ENCODE measurements around the gene KIF12. TPM values are rescaled to one million over a fixed set of nuclear protein-coding genes. Genes with fewer than 3 reads are reported as not detected.

KIF12 gene
- polyA plus RNA-seq, 4 donors = 14.3 to 151 (median 105) TPM

DNA sequence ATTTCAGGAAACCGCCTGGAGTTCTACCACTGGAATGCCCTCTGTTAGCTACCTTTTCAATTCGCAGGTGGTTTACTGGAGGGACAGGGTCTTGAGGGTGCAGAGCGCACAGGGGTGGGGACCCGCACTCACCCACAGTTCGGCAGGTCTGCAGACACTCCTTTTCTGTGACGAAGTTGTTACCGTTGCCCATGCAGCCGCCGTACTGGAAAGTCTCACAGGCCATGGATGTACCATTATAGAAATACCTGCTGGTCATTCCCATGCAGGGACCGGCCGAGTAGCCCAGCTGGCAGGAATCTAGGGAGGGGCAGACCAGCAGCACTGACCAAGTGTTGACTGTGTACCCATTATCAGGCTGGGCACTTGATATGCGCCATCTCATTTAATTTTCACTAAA lies 37.8 kb downstream of the KIF12 start:
- WGBS, 3 donors = 96 to 98% (median 97%) methylated on average over 12 of the region's 12 CpGs
- FAIRE-seq (no peak), DNase-seq (no peak)
- H3K27ac ChIP-seq (ENCODE audit: low read depth in 1 of 3, low read length in 2 of 3) = no peak overlapping the region
- H3K27me3 ChIP-seq (ENCODE audit: control insufficient read depth in 3 of 3, insufficient read depth in 3 of 3, low read length in 3 of 3) = no peaks in the 10 kb centered on the region
- peaks cover 0 to 14% (median 0%) of the 10 kb centered on the region in 3 donors for H3K4me1 ChIP-seq (ENCODE audit: control insufficient read depth in 3 of 3, insufficient read depth in 2 of 3, low read depth in 1 of 3, low read length in 2 of 3)
- peaks cover 0 to 15% (median 0%) of the 10 kb centered on the region in 3 donors for H3K36me3 ChIP-seq (ENCODE audit: control insufficient read depth in 3 of 3, insufficient read depth in 2 of 3, low read depth in 1 of 3, low read length in 3 of 3)
- H3K9me3 ChIP-seq (ENCODE audit: control insufficient read depth in 2 of 2, insufficient read depth in 1 of 2, low read depth in 1 of 2, low read length in 1 of 2) = no peaks in the 10 kb centered on the region
- no peak overlapping the region for H3K4me3 ChIP-seq (ENCODE audit: low read depth in 1 of 3, low read length in 3 of 3)

DNA sequence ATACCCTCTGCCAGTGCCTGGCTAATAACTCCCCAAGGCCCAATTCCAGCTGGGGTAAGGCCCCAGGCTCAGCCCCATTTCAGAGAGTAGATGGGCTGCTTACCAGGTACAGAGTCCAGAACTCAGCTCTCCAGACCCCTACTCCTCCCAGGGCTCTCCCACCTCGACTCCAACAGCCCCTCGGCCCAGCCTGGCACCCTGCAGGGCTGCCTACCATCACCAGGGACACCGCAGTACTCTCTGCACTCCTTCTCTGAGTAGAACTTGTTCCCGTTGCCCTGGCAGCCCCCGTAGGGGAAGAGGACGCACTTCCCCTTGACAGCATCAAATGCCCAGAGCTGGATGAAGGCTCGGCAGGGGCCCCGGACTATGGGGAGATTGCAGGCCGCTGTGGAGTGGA lies 38.4 kb downstream of the KIF12 start:
- Histone ChIP-seq H3K36me3 (ENCODE audit: control insufficient read depth in 3 of 3, insufficient read depth in 2 of 3, low read depth in 1 of 3, low read length in 3 of 3) (peaks cover 0 to 15% (median 0%) of the 10 kb centered on the region in 3 donors), H3K4me1 (ENCODE audit: control insufficient read depth in 3 of 3, insufficient read depth in 2 of 3, low read depth in 1 of 3, low read length in 2 of 3) (peaks cover 0 to 14% (median 0%) of the 10 kb centered on the region in 3 donors), H3K27ac (ENCODE audit: low read depth in 1 of 3, low read length in 2 of 3) (no peak overlapping the region), H3K9me3 (ENCODE audit: control insufficient read depth in 2 of 2, insufficient read depth in 1 of 2, low read depth in 1 of 2, low read length in 1 of 2) (no peaks in the 10 kb centered on the region), H3K4me3 (ENCODE audit: low read depth in 1 of 3, low read length in 3 of 3) (no peak overlapping the region), H3K27me3 (ENCODE audit: control insufficient read depth in 3 of 3, insufficient read depth in 3 of 3, low read length in 3 of 3) (no peaks in the 10 kb centered on the region)
- WGBS, 3 donors = 73 to 85% (median 74%) methylated on average over 9 of the region's 9 CpGs
- FAIRE-seq (no peak), DNase-seq (no peak)

GRCh38 chr9:114060070-114060469 lies 39.0 kb downstream of the KIF12 start:
- H3K27ac ChIP-seq (ENCODE audit: low read depth in 1 of 3, low read length in 2 of 3) = no peak overlapping the region
- peaks cover 0 to 14% (median 0%) of the 10 kb centered on the region in 3 donors for H3K4me1 ChIP-seq (ENCODE audit: control insufficient read depth in 3 of 3, insufficient read depth in 2 of 3, low read depth in 1 of 3, low read length in 2 of 3)
- DNase-seq (no peak), FAIRE-seq (no peak)
- peaks cover 0 to 16% (median 0%) of the 10 kb centered on the region in 3 donors for H3K36me3 ChIP-seq (ENCODE audit: control insufficient read depth in 3 of 3, insufficient read depth in 2 of 3, low read depth in 1 of 3, low read length in 3 of 3)
- WGBS, 3 donors = 82 to 89% (median 89%) methylated on average over 8 of the region's 8 CpGs
- H3K4me3 ChIP-seq (ENCODE audit: low read depth in 1 of 3, low read length in 3 of 3) = no peak overlapping the region
- H3K9me3 ChIP-seq (ENCODE audit: control insufficient read depth in 2 of 2, insufficient read depth in 1 of 2, low read depth in 1 of 2, low read length in 1 of 2) = no peaks in the 10 kb centered on the region
- H3K27me3 ChIP-seq (ENCODE audit: control insufficient read depth in 3 of 3, insufficient read depth in 3 of 3, low read length in 3 of 3) = no peaks in the 10 kb centered on the region

GRCh38 chr9:114059047-114059803 lies 39.9 kb downstream of the KIF12 start:
- FAIRE-seq = no peak
- WGBS, 3 donors = 68 to 89% (median 80%) methylated on average over 8 of the region's 8 CpGs

GRCh38 chr9:114058688-114059046 lies 40.4 kb downstream of the KIF12 start:
- no peak for DNase-seq
- 71 to 83% (median 78%) methylated on average over 4 of the region's 4 CpGs for WGBS, 3 donors
- H3K4me1 ChIP-seq (ENCODE audit: control insufficient read depth in 3 of 3, insufficient read depth in 2 of 3, low read depth in 1 of 3, low read length in 2 of 3) = peaks cover 0 to 14% (median 0%) of the 10 kb centered on the region in 3 donors
- no peak for FAIRE-seq
- H3K4me3 ChIP-seq (ENCODE audit: low read depth in 1 of 3, low read length in 3 of 3) = no peak overlapping the region
- no peaks in the 10 kb centered on the region for H3K9me3 ChIP-seq (ENCODE audit: control insufficient read depth in 2 of 2, insufficient read depth in 1 of 2, low read depth in 1 of 2, low read length in 1 of 2)
- H3K36me3 ChIP-seq (ENCODE audit: control insufficient read depth in 3 of 3, insufficient read depth in 2 of 3, low read depth in 1 of 3, low read length in 3 of 3) = peaks cover 0 to 21% (median 0%) of the 10 kb centered on the region in 3 donors
- no peaks in the 10 kb centered on the region for H3K27me3 ChIP-seq (ENCODE audit: control insufficient read depth in 3 of 3, insufficient read depth in 3 of 3, low read length in 3 of 3)
- H3K27ac ChIP-seq (ENCODE audit: low read depth in 1 of 3, low read length in 2 of 3) = no peak overlapping the region

More at GRCh38 chr9:114059047-114059803, 39.9 kb downstream of the KIF12 start:
- no peaks in the 10 kb centered on the region for H3K27me3 ChIP-seq (ENCODE audit: control insufficient read depth in 3 of 3, insufficient read depth in 3 of 3, low read length in 3 of 3)
- peaks cover 0 to 14% (median 0%) of the 10 kb centered on the region in 3 donors for H3K4me1 ChIP-seq (ENCODE audit: control insufficient read depth in 3 of 3, insufficient read depth in 2 of 3, low read depth in 1 of 3, low read length in 2 of 3)
- no peak overlapping the region for H3K4me3 ChIP-seq (ENCODE audit: low read depth in 1 of 3, low read length in 3 of 3)
- H3K9me3 ChIP-seq (ENCODE audit: control insufficient read depth in 2 of 2, insufficient read depth in 1 of 2, low read depth in 1 of 2, low read length in 1 of 2) = no peaks in the 10 kb centered on the region
- no peak for DNase-seq
- peaks cover 0 to 19% (median 0%) of the 10 kb centered on the region in 3 donors for H3K36me3 ChIP-seq (ENCODE audit: control insufficient read depth in 3 of 3, insufficient read depth in 2 of 3, low read depth in 1 of 3, low read length in 3 of 3)
- H3K27ac ChIP-seq (ENCODE audit: low read depth in 1 of 3, low read length in 2 of 3) = no peak overlapping the region

DNA sequence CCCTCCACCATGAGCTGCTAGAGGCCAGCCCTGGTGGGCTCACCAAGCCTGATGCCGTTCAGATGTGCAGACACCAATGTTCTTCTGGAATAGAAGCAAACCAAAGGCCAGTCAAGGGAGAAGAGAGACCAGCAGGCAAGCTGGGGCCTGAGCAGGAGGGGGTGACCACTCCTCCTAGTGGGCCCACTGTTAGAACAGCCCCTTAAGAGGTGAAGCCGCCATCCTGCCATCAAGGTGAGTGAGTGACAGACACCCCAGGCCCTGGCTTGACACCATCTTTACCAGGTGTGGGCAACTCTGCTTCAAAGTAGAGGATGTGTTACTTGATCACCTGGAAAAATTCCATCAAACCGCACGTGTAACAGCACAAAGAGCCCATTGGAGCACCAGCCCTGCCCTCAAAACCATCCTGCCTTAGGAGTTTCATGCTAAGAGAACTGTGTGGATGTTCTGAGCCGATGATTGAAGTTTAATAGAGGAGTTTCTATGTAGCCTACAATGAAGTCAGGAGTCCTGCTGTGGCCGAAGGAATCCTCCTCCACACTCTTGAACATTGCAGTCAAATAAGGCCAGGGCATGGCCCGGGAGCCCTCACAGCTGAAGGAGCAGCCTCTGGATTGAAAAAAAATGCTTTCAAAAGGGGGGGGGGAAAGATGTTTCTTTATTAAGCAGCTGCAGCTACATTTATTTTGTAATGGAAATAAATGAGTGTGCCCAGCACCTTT lies 41.8 kb downstream of the KIF12 start:
- Histone ChIP-seq H3K4me3 (ENCODE audit: low read depth in 1 of 3, low read length in 3 of 3) (no peak overlapping the region), H3K36me3 (ENCODE audit: control insufficient read depth in 3 of 3, insufficient read depth in 2 of 3, low read depth in 1 of 3, low read length in 3 of 3) (peaks cover 0 to 27% (median 0%) of the 10 kb centered on the region in 3 donors), H3K9me3 (ENCODE audit: control insufficient read depth in 2 of 2, insufficient read depth in 1 of 2, low read depth in 1 of 2, low read length in 1 of 2) (no peaks in the 10 kb centered on the region), H3K27ac (ENCODE audit: low read depth in 1 of 3, low read length in 2 of 3) (no peak overlapping the region), H3K27me3 (ENCODE audit: control insufficient read depth in 3 of 3, insufficient read depth in 3 of 3, low read length in 3 of 3) (no peaks in the 10 kb centered on the region), H3K4me1 (ENCODE audit: control insufficient read depth in 3 of 3, insufficient read depth in 2 of 3, low read depth in 1 of 3, low read length in 2 of 3) (peaks cover 0 to 6% (median 0%) of the 10 kb centered on the region in 3 donors)
- WGBS, 3 donors = 73 to 83% (median 82%) methylated on average over 7 of the region's 7 CpGs
- DNase-seq (no peak), FAIRE-seq (no peak)

DNA sequence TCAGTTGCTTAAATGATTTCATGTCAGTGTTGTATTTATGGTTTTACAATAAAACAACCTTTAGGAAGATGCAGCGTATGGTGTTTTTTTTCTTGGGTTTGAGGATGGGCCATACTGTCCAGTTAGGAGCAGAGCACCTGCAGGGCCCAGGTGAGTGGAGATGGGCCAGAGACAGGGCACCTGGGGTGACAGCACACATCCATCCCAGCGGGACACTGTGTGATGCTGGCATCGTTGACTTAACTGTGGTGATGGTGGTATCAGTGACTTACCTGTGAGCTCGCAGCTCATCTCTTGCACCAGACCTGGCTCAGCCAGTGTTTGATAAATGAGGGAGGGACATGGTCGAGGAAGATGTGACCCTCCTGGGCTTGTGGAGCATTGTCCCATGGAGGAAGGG lies 42.6 kb downstream of the KIF12 start:
- no peaks in the 10 kb centered on the region for H3K27me3 ChIP-seq (ENCODE audit: control insufficient read depth in 3 of 3, insufficient read depth in 3 of 3, low read length in 3 of 3)
- no peaks in the 10 kb centered on the region for H3K4me1 ChIP-seq (ENCODE audit: control insufficient read depth in 3 of 3, insufficient read depth in 2 of 3, low read depth in 1 of 3, low read length in 2 of 3)
- no peaks in the 10 kb centered on the region for H3K9me3 ChIP-seq (ENCODE audit: control insufficient read depth in 2 of 2, insufficient read depth in 1 of 2, low read depth in 1 of 2, low read length in 1 of 2)
- FAIRE-seq = no peak
- H3K36me3 ChIP-seq (ENCODE audit: control insufficient read depth in 3 of 3, insufficient read depth in 2 of 3, low read depth in 1 of 3, low read length in 3 of 3) = peaks cover 0 to 35% (median 0%) of the 10 kb centered on the region in 3 donors
- H3K4me3 ChIP-seq (ENCODE audit: low read depth in 1 of 3, low read length in 3 of 3) = no peak overlapping the region
- H3K27ac ChIP-seq (ENCODE audit: low read depth in 1 of 3, low read length in 2 of 3) = no peak overlapping the region
- WGBS, 3 donors = 91 to 93% (median 92%) methylated on average over 5 of the region's 5 CpGs
- no peak for DNase-seq

GRCh38 chr9:114055894-114056293 lies 43.2 kb downstream of the KIF12 start:
- 85 to 93% (median 86%) methylated on average over 7 of the region's 7 CpGs for WGBS, 3 donors
- no peak for FAIRE-seq

More at GRCh38 chr9:114055894-114056293, 43.2 kb downstream of the KIF12 start:
- DNase-seq = no peak
- H3K4me3 ChIP-seq (ENCODE audit: low read depth in 1 of 3, low read length in 3 of 3) = no peak overlapping the region
- no peak overlapping the region for H3K27ac ChIP-seq (ENCODE audit: low read depth in 1 of 3, low read length in 2 of 3)
- peaks cover 0 to 40% (median 0%) of the 10 kb centered on the region in 3 donors for H3K36me3 ChIP-seq (ENCODE audit: control insufficient read depth in 3 of 3, insufficient read depth in 2 of 3, low read depth in 1 of 3, low read length in 3 of 3)
- no peaks in the 10 kb centered on the region for H3K27me3 ChIP-seq (ENCODE audit: control insufficient read depth in 3 of 3, insufficient read depth in 3 of 3, low read length in 3 of 3)
- H3K4me1 ChIP-seq (ENCODE audit: control insufficient read depth in 3 of 3, insufficient read depth in 2 of 3, low read depth in 1 of 3, low read length in 2 of 3) = no peaks in the 10 kb centered on the region
- H3K9me3 ChIP-seq (ENCODE audit: control insufficient read depth in 2 of 2, insufficient read depth in 1 of 2, low read depth in 1 of 2, low read length in 1 of 2) = no peaks in the 10 kb centered on the region

Measured in small intestine (tissue), 7 donors.